ENCODE results near the gene CAMK2D. TPM values are rescaled to one million over a fixed set of nuclear protein-coding genes. Genes with fewer than 3 reads are reported as not detected.
A peak's percentile ranks its signal among the peaks of the same experiment; 100 is the strongest.

Gene CAMK2D
- total RNA-seq, 1 experiment from 2014 or later = 19.9 TPM

GRCh38 chr4:113587640-113588275 is 173.8 kb downstream of the CAMK2D start:
- H3K9me3 ChIP-seq = no peaks in the 10 kb centered on the region
- DNase-seq = no peak
- H3K4me3 ChIP-seq = no peak overlapping the region
- H3K36me3 ChIP-seq = no peaks in the 10 kb centered on the region
- no peaks in the 10 kb centered on the region for H3K27me3 ChIP-seq

GRCh38 chr4:113587156-113587555 is 174.4 kb downstream of the CAMK2D start:
- H3K36me3 ChIP-seq = no peaks in the 10 kb centered on the region
- no peak for DNase-seq
- no peaks in the 10 kb centered on the region for H3K9me3 ChIP-seq
- H3K27me3 ChIP-seq = no peaks in the 10 kb centered on the region
- H3K4me3 ChIP-seq = no peak overlapping the region

GRCh38 chr4:113586072-113586471 is 175.5 kb downstream of the CAMK2D start:
- no peaks in the 10 kb centered on the region for H3K36me3 ChIP-seq
- H3K27me3 ChIP-seq = no peaks in the 10 kb centered on the region
- H3K4me3 ChIP-seq = no peak overlapping the region
- no peaks in the 10 kb centered on the region for H3K9me3 ChIP-seq
- DNase-seq = no peak

GRCh38 chr4:113584407-113585150 is 177.0 kb downstream of the CAMK2D start:
- DNase-seq = peak; percentile 78
- no peak overlapping the region for H3K4me3 ChIP-seq
- no peaks in the 10 kb centered on the region for H3K36me3 ChIP-seq

GRCh38 chr4:113582737-113583136 is 178.8 kb downstream of the CAMK2D start:
- no peak for DNase-seq
- Histone ChIP-seq H3K4me3 (no peak overlapping the region), H3K27me3 (no peaks in the 10 kb centered on the region), H3K9me3 (no peaks in the 10 kb centered on the region), H3K36me3 (no peaks in the 10 kb centered on the region)

More at GRCh38 chr4:113584407-113585150, 177.0 kb downstream of the CAMK2D start:
- Histone ChIP-seq H3K27me3 (no peaks in the 10 kb centered on the region), H3K9me3 (no peaks in the 10 kb centered on the region)

GRCh38 chr4:113579360-113579759 is 182.2 kb downstream of the CAMK2D start:
- no peaks in the 10 kb centered on the region for H3K9me3 ChIP-seq
- H3K27me3 ChIP-seq = no peaks in the 10 kb centered on the region
- no peaks in the 10 kb centered on the region for H3K36me3 ChIP-seq
- no peak for DNase-seq
- no peak overlapping the region for H3K4me3 ChIP-seq

GRCh38 chr4:113576947-113577678 is 184.4 kb downstream of the CAMK2D start:
- DNase-seq = no peak
- Histone ChIP-seq H3K27me3 (no peaks in the 10 kb centered on the region), H3K4me3 (no peak overlapping the region), H3K36me3 (no peaks in the 10 kb centered on the region; the same call in 1 of the 2 replicates), H3K9me3 (no peaks in the 10 kb centered on the region)

GRCh38 chr4:113575401-113575800 is 186.1 kb downstream of the CAMK2D start:
- no peak for DNase-seq
- H3K36me3 ChIP-seq = no peaks in the 10 kb centered on the region; the same call in 1 of the 2 replicates
- no peak overlapping the region for H3K4me3 ChIP-seq
- H3K9me3 ChIP-seq = no peaks in the 10 kb centered on the region
- no peaks in the 10 kb centered on the region for H3K27me3 ChIP-seq

GRCh38 chr4:113574636-113575103 is 186.9 kb downstream of the CAMK2D start:
- Histone ChIP-seq H3K36me3 (no peaks in the 10 kb centered on the region; the same call in 1 of the 2 replicates), H3K27me3 (no peaks in the 10 kb centered on the region), H3K9me3 (no peaks in the 10 kb centered on the region), H3K4me3 (no peak overlapping the region)
- no peak for DNase-seq

GRCh38 chr4:113572620-113573019 is 188.9 kb downstream of the CAMK2D start:
- Histone ChIP-seq H3K4me3 (no peak overlapping the region), H3K27me3 (no peaks in the 10 kb centered on the region), H3K36me3 (no peaks in the 10 kb centered on the region; the same call in 1 of the 2 replicates), H3K9me3 (no peaks in the 10 kb centered on the region)
- DNase-seq = no peak

GRCh38 chr4:113566015-113566795 is 195.3 kb downstream of the CAMK2D start:
- Histone ChIP-seq H3K9me3 (no peaks in the 10 kb centered on the region), H3K4me3 (no peak overlapping the region), H3K36me3 (no peaks in the 10 kb centered on the region), H3K27me3 (no peaks in the 10 kb centered on the region)
- no peak for DNase-seq

GRCh38 chr4:113565702-113566012 is 195.9 kb downstream of the CAMK2D start:
- Histone ChIP-seq H3K27me3 (no peaks in the 10 kb centered on the region), H3K36me3 (no peaks in the 10 kb centered on the region), H3K4me3 (no peak overlapping the region), H3K9me3 (no peaks in the 10 kb centered on the region)
- no peak for DNase-seq

GRCh38 chr4:113564493-113564892 is 197.0 kb downstream of the CAMK2D start:
- Histone ChIP-seq H3K27me3 (no peaks in the 10 kb centered on the region), H3K36me3 (no peaks in the 10 kb centered on the region), H3K9me3 (no peaks in the 10 kb centered on the region), H3K4me3 (no peak overlapping the region)
- no peak for DNase-seq

- Histone ChIP-seq H3K27me3 (no peaks in the 10 kb centered on the region), H3K9me3 (no peaks in the 10 kb centered on the region), H3K4me3 (no peak overlapping the region), H3K36me3 (no peaks in the 10 kb centered on the region)
- DNase-seq = no peak
Observed at GRCh38 chr4:113563691-113564378, 197.7 kb downstream of the CAMK2D start.

- H3K27me3 ChIP-seq = no peaks in the 10 kb centered on the region
- H3K4me3 ChIP-seq = no peak overlapping the region
- DNase-seq = no peak
- no peaks in the 10 kb centered on the region for H3K9me3 ChIP-seq
- H3K36me3 ChIP-seq = no peaks in the 10 kb centered on the region
Observed at GRCh38 chr4:113561758-113562157, 199.8 kb downstream of the CAMK2D start.

- Histone ChIP-seq H3K9me3 (no peaks in the 10 kb centered on the region), H3K4me3 (no peak overlapping the region), H3K27me3 (no peaks in the 10 kb centered on the region), H3K36me3 (no peaks in the 10 kb centered on the region)
- no peak for DNase-seq
Observed at GRCh38 chr4:113561092-113561491, 200.4 kb downstream of the CAMK2D start.
